H9 (cell line): ENCODE results near the gene PGF. TPM values are rescaled to one million over a fixed set of nuclear protein-coding genes. Genes with fewer than 3 reads are reported as not detected.

Experiments used
- DNase-seq: peaks from one replicate; pipeline ENCODE4 v3.0.0-alpha.2; 2017
- H2AFZ ChIP-seq: one replicate; pipeline ENCODE4 v1.6.1; 2013; ENCODE audit warnings: mild to moderate bottlenecking, low read length, control low read depth, moderate library complexity
- H2AK5ac ChIP-seq: 2 replicates; pipeline ENCODE4 v1.6.1; 2013; ENCODE audit warnings: low read length, control low read depth, mixed read lengths; ENCODE audit not compliant: insufficient read length
- H2BK120ac ChIP-seq: one replicate; pipeline ENCODE4 v1.6.1; 2013; ENCODE audit warnings: low read depth, mild to moderate bottlenecking, low read length, control low read depth, inconsistent platforms; ENCODE audit not compliant: poor library complexity, severe bottlenecking
- H2BK12ac ChIP-seq: 2 replicates; pipeline ENCODE4 v1.6.1; 2013; ENCODE audit warnings: low read length, control low read depth, mixed read lengths, low read depth; ENCODE audit not compliant: insufficient read length
- H2BK15ac ChIP-seq: 2 replicates; pipeline ENCODE4 v1.6.1; 2013; ENCODE audit warnings: low read depth, low read length, control low read depth
- H2BK20ac ChIP-seq: one replicate; pipeline ENCODE4 v1.6.1; 2013; ENCODE audit warnings: low read depth, mild to moderate bottlenecking, low read length, control low read depth, inconsistent platforms; ENCODE audit not compliant: poor library complexity, severe bottlenecking
- H2BK5ac ChIP-seq: 2 replicates; pipeline ENCODE4 v1.6.1; 2013; ENCODE audit warnings: low read length, control low read depth, mixed read lengths; ENCODE audit not compliant: insufficient read length
- H3K14ac ChIP-seq: 2 replicates; pipeline ENCODE4 v1.6.1; 2013; ENCODE audit warnings: low read length, control low read depth; ENCODE audit not compliant: insufficient read depth
- H3K18ac ChIP-seq: 2 replicates; pipeline ENCODE4 v1.6.1; 2013; ENCODE audit warnings: low read depth, mild to moderate bottlenecking, mixed read lengths, low read length, control low read depth; ENCODE audit not compliant: insufficient read length
- H3K23ac ChIP-seq: 2 replicates; pipeline ENCODE4 v1.6.1; 2013; ENCODE audit warnings: low read length, control low read depth, mixed read lengths, low read depth; ENCODE audit not compliant: insufficient read length
- H3K23me2 ChIP-seq: 2 replicates; pipeline ENCODE4 v1.6.1; 2013; ENCODE audit warnings: low read depth, mild to moderate bottlenecking, mixed read lengths, low read length, control low read depth; ENCODE audit not compliant: insufficient read length, poor library complexity, severe bottlenecking
- H3K27ac ChIP-seq: 2 replicates; pipeline ENCODE4 v1.5.1; 2013; ENCODE audit warnings: low read length, control low read depth, mixed read lengths, low read depth; ENCODE audit not compliant: insufficient read length
- H3K27me3 ChIP-seq: 2 replicates; pipeline ENCODE4 v1.6.1; 2013; ENCODE audit warnings: low read length, control low read depth, inconsistent platforms; ENCODE audit not compliant: insufficient read depth
- H3K4ac ChIP-seq: 2 replicates; pipeline ENCODE4 v1.6.1; 2013; ENCODE audit warnings: low read depth, mild to moderate bottlenecking, control low read depth, inconsistent platforms, low read length, moderate library complexity
- H3K4me1 ChIP-seq: 2 replicates; pipeline ENCODE4 v1.6.1; 2013; ENCODE audit warnings: low read length, control low read depth, inconsistent platforms; ENCODE audit not compliant: insufficient read depth
- H3K4me2 ChIP-seq: 2 replicates; pipeline ENCODE4 v1.6.1; 2013; ENCODE audit warnings: low read length, control low read depth, mixed read lengths; ENCODE audit not compliant: insufficient read length, insufficient read depth
- H3K56ac ChIP-seq: 2 replicates; pipeline ENCODE4 v1.6.1; 2013; ENCODE audit warnings: low read depth, mild to moderate bottlenecking, mixed read lengths, low read length, control low read depth; ENCODE audit not compliant: insufficient read length
- H3K79me1 ChIP-seq: 2 replicates; pipeline ENCODE4 v1.6.1; 2013; ENCODE audit warnings: low read depth, mild to moderate bottlenecking, moderate library complexity, low read length, control low read depth, inconsistent platforms; ENCODE audit not compliant: insufficient read depth, poor library complexity, severe bottlenecking
- H3K79me2 ChIP-seq: 2 replicates; pipeline ENCODE4 v1.6.1; 2013; ENCODE audit warnings: low read length, control low read depth, inconsistent platforms; ENCODE audit not compliant: insufficient read depth
- H3K9ac ChIP-seq: 2 replicates; pipeline ENCODE4 v1.6.1; 2013; ENCODE audit warnings: low read length, control low read depth, mixed read lengths; ENCODE audit not compliant: insufficient read length; ENCODE audit errors: extremely low read depth
- H3K9me3 ChIP-seq: one replicate; pipeline ENCODE4 v1.6.1; 2013; ENCODE audit warnings: low read depth, low read length, inconsistent platforms; ENCODE audit not compliant: control insufficient read depth
- H3T11ph ChIP-seq: one replicate; pipeline ENCODE4 v1.6.1; 2013; ENCODE audit warnings: mild to moderate bottlenecking, low read length, control low read depth, inconsistent platforms
- H4K20me1 ChIP-seq: one replicate; pipeline ENCODE4 v1.6.1; 2013; ENCODE audit not compliant: control insufficient read depth, insufficient read length, insufficient read depth
- H4K5ac ChIP-seq: 2 replicates; pipeline ENCODE4 v1.6.1; 2013; ENCODE audit warnings: low read depth, mild to moderate bottlenecking, mixed read lengths, low read length, control low read depth; ENCODE audit not compliant: insufficient read length
- H4K8ac ChIP-seq: replicated peaks from 2 replicates; pipeline ENCODE4 v1.6.1; 2013; ENCODE audit warnings: low read length, control low read depth, mixed read lengths, low read depth; ENCODE audit not compliant: insufficient read length
- H4K91ac ChIP-seq: 2 replicates; pipeline ENCODE4 v1.6.1; 2013; ENCODE audit warnings: low read depth, mild to moderate bottlenecking, moderate library complexity, mixed read lengths, low read length, control low read depth; ENCODE audit not compliant: insufficient read length
- H3K27ac Mint-ChIP-seq, 3 experiments: 2 replicates in 2 of 3; 3 replicates in 1 of 3; pipeline ENCODE4 v1.8.0; 2020 to 2021; ENCODE audit warnings: mixed read lengths in 3 of 3, mild to moderate bottlenecking in 1 of 3, moderate library complexity in 1 of 3
- H3K27me3 Mint-ChIP-seq: 2 replicates; pipeline ENCODE4 v1.8.0; 2021; ENCODE audit warnings: low read depth, mild to moderate bottlenecking, moderate library complexity, mixed read lengths
- H3K36me3 Mint-ChIP-seq, 3 experiments: 2 replicates in 2 of 3; 3 replicates in 1 of 3; pipeline ENCODE4 v1.8.0; 2020 to 2021; ENCODE audit warnings: low read depth in 3 of 3, mixed read lengths in 3 of 3; ENCODE audit not compliant: insufficient read depth in 1 of 3
- H3K4me1 Mint-ChIP-seq, 2 experiments: 2 replicates each; pipeline ENCODE4 v1.8.0; 2020; ENCODE audit warnings: mixed read lengths in 2 of 2
- H3K4me3 Mint-ChIP-seq, 2 experiments: 2 replicates in 1 of 2; 3 replicates in 1 of 2; pipeline ENCODE4 v1.8.0; 2020 to 2021; ENCODE audit warnings: mild to moderate bottlenecking in 2 of 2, mixed read lengths in 2 of 2, moderate library complexity in 1 of 2
- H3K9me3 Mint-ChIP-seq, 2 experiments: 2 replicates in 1 of 2; 3 replicates in 1 of 2; pipeline ENCODE4 v1.8.0; 2020; ENCODE audit warnings: mild to moderate bottlenecking in 2 of 2, mixed read lengths in 2 of 2, moderate library complexity in 1 of 2
- CTCF ChIP-seq: fragments of 200-600 bp; sonication (generic); conservative IDR thresholded peaks from 3 replicates; pipeline ENCODE4 v1.8.0; 2021; ENCODE audit warnings: antibody characterized with exemption, mild to moderate bottlenecking
- WGBS: extraction: QIAGEN DNeasy Blood & Tissue Kit; methylation state at CpG from one replicate; pipeline ENCODE4 v1.1.7; 2013; ENCODE audit warnings: missing lambda C conversion rate, low lambda C conversion rate, mixed read lengths; ENCODE audit not compliant: insufficient read length; ENCODE audit errors: extremely low coverage; 5-methylcytosine and 5-hydroxymethylcytosine counted together
- total RNA-seq: library from RNA; stranded (reverse); gene quantifications from 2 replicates; pipeline ENCODE4 v1.2.1, GENCODE V29; 2021

PGF gene
- total RNA-seq, 1 experiment from 2014 or later = 2.3 TPM

- Mint-ChIP-seq H3K4me1 (peaks cover 0 to 3% of the 10 kb centered on the region in 2 experiments; a peak in 2 of 4 replicates), H3K9me3 (no peaks in the 10 kb centered on the region), H3K36me3 (peaks cover 0 to 3% (median 1%) of the 10 kb centered on the region in 3 experiments; a peak in 3 of 7 replicates), H3K27ac (no peak overlapping the region), H3K27me3 (no peaks in the 10 kb centered on the region), H3K4me3 (no peak overlapping the region)
- Histone ChIP-seq H2BK120ac (no peak overlapping the region), H4K8ac (no peak overlapping the region), H3K56ac (no peak overlapping the region), H2BK15ac (no peak overlapping the region), H4K5ac (no peak overlapping the region), H3K9me3 (no peaks in the 10 kb centered on the region), H2AK5ac (no peak overlapping the region), H3K23ac (no peak overlapping the region), H3T11ph (no peak overlapping the region), H2BK20ac (no peak overlapping the region), H2BK5ac (no peak overlapping the region), H3K9ac (no peak overlapping the region), H2AFZ (no peak overlapping the region), H3K23me2 (no peaks in the 10 kb centered on the region), H3K79me2 (no peaks in the 10 kb centered on the region), H3K4me1 (no peaks in the 10 kb centered on the region), H2BK12ac (no peak overlapping the region), H3K27me3 (no peaks in the 10 kb centered on the region), H3K18ac (no peak overlapping the region), H3K4ac (no peak overlapping the region), H4K20me1 (no peaks in the 10 kb centered on the region), H4K91ac (no peak overlapping the region), H3K4me2 (no peak overlapping the region), H3K79me1 (no peaks in the 10 kb centered on the region), H3K14ac (no peak overlapping the region), H3K27ac (no peak overlapping the region)
- no peak for TF ChIP-seq CTCF
- no CpG with 5 or more reads among the region's 10 CpGs for WGBS
- DNase-seq = no peak
Observed at GRCh38 chr14:74910556-74910955, 44.8 kb downstream of the PGF start.
